ENCODE data around the gene SDC1.

SDC1 gene

DNA sequence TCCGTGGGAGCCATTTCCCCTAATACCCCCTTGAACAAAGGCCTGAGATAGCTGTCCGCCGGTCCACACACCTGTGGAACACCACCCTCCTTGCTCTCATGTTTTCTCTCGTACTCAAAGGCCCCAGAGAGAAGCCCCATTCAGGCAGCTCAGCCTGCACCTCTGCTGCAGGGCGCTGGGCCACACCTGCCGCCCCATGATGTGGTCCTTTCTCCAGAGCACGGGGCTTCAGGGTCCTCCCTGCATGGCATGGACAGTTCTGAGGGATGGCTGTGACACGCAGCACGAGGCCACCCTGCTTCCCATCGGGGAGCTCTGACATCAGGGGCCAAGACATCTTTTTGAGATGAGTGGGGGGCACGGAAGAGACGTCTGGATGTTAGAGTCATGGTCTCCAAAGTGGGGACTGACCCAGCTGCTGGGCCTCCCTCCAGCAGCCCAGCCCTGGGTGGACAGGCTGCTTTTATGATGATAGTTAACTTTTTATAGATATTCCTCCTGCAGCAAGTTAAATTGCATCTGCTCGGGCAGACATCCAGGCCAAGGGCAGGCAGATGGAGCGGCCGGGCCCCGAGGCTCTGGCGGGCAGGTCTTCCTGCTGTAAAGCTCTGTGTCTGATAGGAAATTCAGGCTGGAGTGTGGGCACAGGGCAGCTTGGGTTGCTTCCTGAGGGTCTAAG is 56.7 kb downstream of the SDC1 start:
- DNase-seq = no peak

DNA sequence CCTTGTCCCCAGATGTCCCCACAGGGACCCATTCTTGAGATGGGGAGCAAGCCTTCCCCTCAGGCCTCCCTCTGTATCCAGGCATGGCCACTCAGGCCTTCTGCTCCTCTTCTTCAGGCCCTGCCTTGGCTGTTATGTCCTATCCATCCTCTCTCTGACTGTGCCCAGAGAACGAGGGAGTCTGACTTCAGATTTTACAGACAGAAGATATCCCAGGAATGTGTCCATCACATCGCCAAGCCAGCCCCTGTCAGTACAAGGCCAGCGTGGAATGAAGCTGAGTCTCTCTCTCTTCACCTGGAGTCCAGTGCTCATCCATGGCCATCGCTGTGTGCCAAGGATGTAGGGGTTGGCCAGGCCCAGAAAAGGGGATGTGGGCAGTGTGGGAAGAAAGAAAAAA is 57.6 kb downstream of the SDC1 start:
- DNase-seq = no peak

DNA sequence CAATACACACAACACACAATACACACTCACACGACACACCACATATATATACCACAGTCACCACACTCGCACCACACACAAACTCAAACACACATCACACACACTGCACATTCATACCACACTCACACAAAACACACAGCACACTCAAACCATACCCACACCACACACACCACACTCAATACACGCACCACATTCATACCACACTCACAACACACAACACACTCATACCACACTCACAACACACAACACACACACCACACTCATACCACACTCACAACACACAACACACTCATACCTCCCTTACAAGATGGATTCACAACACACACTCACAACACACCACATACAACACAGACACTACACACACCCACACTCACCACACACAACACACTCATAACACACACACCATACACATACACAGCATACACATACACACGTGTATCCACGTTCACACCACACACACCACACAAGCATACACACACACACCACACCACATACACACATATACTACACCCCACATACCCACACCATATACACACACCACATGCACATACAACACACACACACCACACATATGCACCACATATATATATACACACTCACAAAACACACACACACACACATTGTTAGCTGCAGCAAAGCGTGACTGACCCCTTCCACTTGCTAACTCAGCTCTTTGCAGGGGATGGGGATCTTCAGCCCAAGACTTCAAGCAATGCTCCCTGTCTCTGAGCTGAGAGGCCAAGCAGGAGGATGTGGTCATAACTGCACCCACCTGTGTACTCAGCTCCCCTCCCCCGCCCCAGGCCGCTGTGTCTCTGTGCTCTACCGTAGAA is 59.0 kb downstream of the SDC1 start:
- DNase-seq = no peak

GRCh38 chr2:20164734-20165478 is 60.0 kb downstream of the SDC1 start:
- no peak for DNase-seq

DNA sequence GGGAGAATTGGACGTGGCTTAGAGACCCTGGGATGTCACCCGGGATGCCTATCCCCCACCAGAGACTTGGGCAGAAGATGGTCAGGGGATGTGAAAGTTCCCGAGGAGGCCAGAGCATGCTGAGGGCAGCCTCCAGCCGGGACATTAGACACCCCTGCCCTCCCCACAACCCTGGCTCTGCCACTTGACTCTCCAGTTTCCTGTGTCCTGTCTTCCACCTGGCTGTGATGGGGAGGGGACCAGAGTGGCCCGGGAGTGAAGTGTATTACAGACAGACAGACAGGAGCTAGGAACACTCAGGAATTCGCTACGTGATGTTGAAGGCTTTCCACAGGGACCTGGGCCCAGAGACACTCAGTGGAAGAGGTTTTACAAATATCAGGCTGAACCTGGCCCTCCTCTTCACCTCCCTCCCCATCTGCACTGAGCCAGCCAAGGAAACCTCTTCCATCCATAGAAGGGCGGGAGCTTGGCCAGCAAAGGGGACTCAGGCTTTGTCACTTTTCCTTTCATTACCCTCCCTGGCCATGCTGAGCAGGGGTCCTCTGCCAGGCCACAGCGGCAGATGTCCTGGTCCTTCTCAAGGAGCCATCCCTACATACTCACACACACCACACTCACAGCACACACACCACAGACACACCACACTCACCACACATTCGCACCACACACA is 60.7 kb downstream of the SDC1 start:
- no peak for DNase-seq

- DNase-seq = no peak
Measured at GRCh38 chr2:20159411-20160070, 65.4 kb downstream of the SDC1 start.

DNA sequence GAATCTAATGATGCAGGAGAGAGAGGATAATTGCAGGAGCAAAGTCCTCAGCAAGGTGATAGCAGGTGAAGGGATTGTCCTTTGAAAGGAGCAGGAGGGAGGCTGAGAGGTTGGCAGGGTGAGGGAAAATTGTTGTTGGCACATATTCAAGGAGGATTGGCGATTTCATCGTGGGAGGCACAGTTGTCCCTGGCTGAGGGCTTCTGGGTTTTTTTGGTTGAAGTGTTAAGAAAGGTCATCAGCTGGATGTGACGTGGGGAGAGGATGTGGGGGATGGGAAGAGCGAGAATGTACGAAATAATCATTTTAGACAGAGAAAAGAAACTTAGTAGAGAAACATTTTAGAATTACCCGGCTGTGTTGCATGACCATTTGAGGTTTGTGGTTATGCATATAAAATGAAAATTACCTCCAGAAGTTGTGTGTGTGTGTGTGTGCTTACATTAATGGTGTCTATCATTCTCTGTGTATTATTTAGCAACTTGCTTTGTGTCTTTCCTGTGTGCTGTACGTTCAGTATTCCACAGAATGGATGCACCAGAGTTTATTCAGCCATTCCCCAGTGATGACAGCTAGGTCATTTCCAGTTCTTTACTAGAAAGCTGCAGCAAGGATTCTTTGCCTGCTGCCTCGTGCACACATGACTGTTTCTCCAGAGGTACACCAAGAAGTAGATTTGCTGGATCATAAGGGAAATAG is 67.6 kb downstream of the SDC1 start:
- no peak for DNase-seq

- DNase-seq = no peak
Measured at GRCh38 chr2:20156836-20157192, 68.1 kb downstream of the SDC1 start.

DNA sequence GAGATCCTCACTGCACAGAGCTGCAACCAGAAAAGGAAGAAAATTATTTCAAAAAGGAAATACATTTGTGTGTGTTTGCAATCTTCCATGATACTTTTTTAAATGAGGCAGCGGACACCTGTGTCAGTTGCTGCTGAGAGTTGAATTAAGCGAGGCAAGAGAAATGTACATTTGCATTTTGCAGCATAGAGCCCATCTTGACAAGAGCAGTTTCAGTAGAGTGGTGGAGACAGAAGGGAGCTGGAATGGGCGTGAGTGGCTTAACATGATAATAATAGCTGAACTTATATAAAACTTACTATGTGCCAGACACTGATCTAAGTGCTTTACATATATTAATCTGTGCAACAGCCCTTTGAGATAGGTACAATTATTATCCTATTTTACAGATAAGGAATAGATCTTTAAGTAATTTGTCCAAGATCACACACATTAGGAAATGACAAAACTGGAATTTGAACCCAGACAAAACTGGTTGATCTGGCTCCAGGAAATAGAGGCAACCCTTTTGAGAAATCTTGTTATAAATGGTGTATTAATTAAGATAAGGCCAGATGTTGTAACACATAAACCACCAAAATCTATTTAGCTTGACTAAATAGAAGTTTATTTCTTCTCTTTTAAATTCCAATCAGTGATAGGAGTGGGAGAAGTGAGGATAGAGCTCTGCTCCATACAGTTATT is 68.7 kb downstream of the SDC1 start:
- DNase-seq = no peak

GRCh38 chr2:20153131-20153851 is 71.6 kb downstream of the SDC1 start:
- DNase-seq = no peak

GRCh38 chr2:20150806-20151571 is 73.9 kb downstream of the SDC1 start:
- no peak for DNase-seq
